DMS 273 (cell line): Measurements from ENCODE around the gene DAND5.
"Not testable (repeated sequence)": the region's sequence is repeated elsewhere in the genome, so short reads cannot be mapped to it uniquely, and the experiment has no call there.

Experiments
- DNase-seq: peaks from one replicate; lab custom pipeline; 2025; ENCODE audit not compliant: unreplicated experiment; lab: John Stamatoyannopoulos, UW

DAND5 gene

GRCh38 chr19:12965017-12965811, 4.2 kb upstream of the DAND5 start:
- DNase-seq: peak; percentile 91

- DNase-seq: no peak
Measured at GRCh38 chr19:12965812-12966135, 3.6 kb upstream of the DAND5 start.

- no peak for DNase-seq
Measured at GRCh38 chr19:12967907-12968306, 1.5 kb upstream of the DAND5 start.

GRCh38 chr19:12970070-12970820, 869 bp downstream of the DAND5 start:
- no peak for DNase-seq

GRCh38 chr19:12973236-12973635, 3.9 kb downstream of the DAND5 start:
- no peak for DNase-seq

- peak; percentile 97 for DNase-seq
Measured at GRCh38 chr19:12974301-12975220, 5.2 kb downstream of the DAND5 start.

- DNase-seq: peak; percentile 80
Measured at GRCh38 chr19:12975221-12975741, 5.9 kb downstream of the DAND5 start.

- DNase-seq: not testable (repeated sequence)
Measured at GRCh38 chr19:12976109-12976508, 6.7 kb downstream of the DAND5 start.

GRCh38 chr19:12979974-12980373, 10.6 kb downstream of the DAND5 start:
- DNase-seq: no peak

- no peak for DNase-seq
Measured at GRCh38 chr19:12982648-12983047, 13.3 kb downstream of the DAND5 start.

GRCh38 chr19:12983091-12983490, 13.7 kb downstream of the DAND5 start:
- DNase-seq: no peak

- peak; percentile 93 for DNase-seq
Measured at GRCh38 chr19:12983542-12984142, 14.3 kb downstream of the DAND5 start.

GRCh38 chr19:12984143-12984627, 14.8 kb downstream of the DAND5 start:
- no peak for DNase-seq

GRCh38 chr19:12984683-12985048, 15.3 kb downstream of the DAND5 start:
- peak; percentile 59 for DNase-seq

- no peak for DNase-seq
Measured at GRCh38 chr19:12985049-12985776, 15.8 kb downstream of the DAND5 start.

GRCh38 chr19:12986726-12987125, 17.4 kb downstream of the DAND5 start:
- DNase-seq: no peak

- no peak for DNase-seq
Measured at GRCh38 chr19:12987190-12987589, 17.8 kb downstream of the DAND5 start.

GRCh38 chr19:12987781-12988180, 18.4 kb downstream of the DAND5 start:
- no peak for DNase-seq

GRCh38 chr19:12990431-12990830, 21.1 kb downstream of the DAND5 start:
- DNase-seq: no peak

- DNase-seq: no peak
Measured at GRCh38 chr19:12990853-12991252, 21.5 kb downstream of the DAND5 start.
